Activated naive CD4-positive, alpha-beta T cell treated with anti-CD3 and anti-CD28 coated beads, Interleukin-2, amount 50 U/mL, for 72 hours (primary cell): ENCODE measurements around the gene ALOX5. TPM values are rescaled to one million over a fixed set of nuclear protein-coding genes. Genes with fewer than 3 reads are reported as not detected.

ENCODE experiments used
- ATAC-seq, 2 donors: fragments of 150-1000 bp; cut with Tn5 transposase; 2 replicates each; pipeline ENCODE4 v1.10.0; 2021; ENCODE audit warnings: mild to moderate bottlenecking in 2 of 2, moderate library complexity in 2 of 2
- DNase-seq, 2 donors: peaks; one replicate each; pipeline ENCODE4 v3.0.0; 2021 to 2022; ENCODE audit warnings: low spot score in 2 of 2
- H3K27ac Mint-ChIP-seq, 2 donors: one replicate each; pipeline ENCODE4 v1.8.0; 2022; ENCODE audit warnings: mild to moderate bottlenecking in 2 of 2, mixed read lengths in 2 of 2
- H3K36me3 Mint-ChIP-seq, 2 donors: one replicate each; pipeline ENCODE4 v1.8.0; 2022; ENCODE audit warnings: mixed read lengths in 2 of 2
- H3K9me3 Mint-ChIP-seq, 2 donors: one replicate each; pipeline ENCODE4 v1.8.0; 2022; ENCODE audit warnings: mixed read lengths in 2 of 2
- total RNA-seq, 2 donors: library from RNA; stranded (reverse); gene quantifications; one replicate each; pipeline ENCODE4 v1.2.3, GENCODE V29; 2022

The ALOX5 gene
- total RNA-seq, 2 donors from 2014 or later = 0.68 to 1.7 TPM

GRCh38 chr10:45370202-45370955, 3.6 kb upstream of the ALOX5 start:
- DNase-seq = no peak
- no peak for ATAC-seq
- H3K9me3 Mint-ChIP-seq = no peaks in the 10 kb centered on the region
- no peak overlapping the region for H3K27ac Mint-ChIP-seq
- no peaks in the 10 kb centered on the region for H3K36me3 Mint-ChIP-seq

GRCh38 chr10:45371560-45371959, 2.5 kb upstream of the ALOX5 start:
- ATAC-seq (no peak), DNase-seq (no peak)
- H3K27ac Mint-ChIP-seq = no peak overlapping the region
- H3K36me3 Mint-ChIP-seq = no peaks in the 10 kb centered on the region
- no peaks in the 10 kb centered on the region for H3K9me3 Mint-ChIP-seq

- ATAC-seq = no peak
- no peak for DNase-seq
- H3K27ac Mint-ChIP-seq = no peak overlapping the region
- no peaks in the 10 kb centered on the region for H3K9me3 Mint-ChIP-seq
- H3K36me3 Mint-ChIP-seq = no peaks in the 10 kb centered on the region
Measured at GRCh38 chr10:45372251-45372951, 1.6 kb upstream of the ALOX5 start.

- ATAC-seq = peak; percentile 46 to 49
- DNase-seq = no peak
- no peaks in the 10 kb centered on the region for H3K36me3 Mint-ChIP-seq
- no peak overlapping the region for H3K27ac Mint-ChIP-seq
- no peaks in the 10 kb centered on the region for H3K9me3 Mint-ChIP-seq
Measured at GRCh38 chr10:45373003-45373575, 927 bp upstream of the ALOX5 start.

- DNase-seq = peak in 1 of 2 donors; percentile 17
- Mint-ChIP-seq H3K27ac (no peak overlapping the region), H3K9me3 (no peaks in the 10 kb centered on the region), H3K36me3 (no peaks in the 10 kb centered on the region)
- ATAC-seq = no peak
Measured at GRCh38 chr10:45374350-45375052, 485 bp downstream of the ALOX5 start.

GRCh38 chr10:45375101-45375500, 1.1 kb downstream of the ALOX5 start:
- H3K27ac Mint-ChIP-seq = no peak overlapping the region
- ATAC-seq (no peak), DNase-seq (no peak)
- no peaks in the 10 kb centered on the region for H3K9me3 Mint-ChIP-seq
- H3K36me3 Mint-ChIP-seq = no peaks in the 10 kb centered on the region

GRCh38 chr10:45375716-45376231, 1.8 kb downstream of the ALOX5 start:
- H3K27ac Mint-ChIP-seq = peak overlapping the region in 1 of 2 donors; percentile 65
- H3K9me3 Mint-ChIP-seq = no peaks in the 10 kb centered on the region
- H3K36me3 Mint-ChIP-seq = no peaks in the 10 kb centered on the region
- DNase-seq = no peak
- no peak for ATAC-seq

GRCh38 chr10:45376371-45376801, 2.4 kb downstream of the ALOX5 start:
- no peak for ATAC-seq
- DNase-seq = no peak
- Mint-ChIP-seq H3K36me3 (no peaks in the 10 kb centered on the region), H3K9me3 (no peaks in the 10 kb centered on the region), H3K27ac (no peak overlapping the region)

GRCh38 chr10:45377321-45377720, 3.3 kb downstream of the ALOX5 start:
- ATAC-seq = no peak
- Mint-ChIP-seq H3K9me3 (no peaks in the 10 kb centered on the region), H3K36me3 (no peaks in the 10 kb centered on the region), H3K27ac (no peak overlapping the region)
- no peak for DNase-seq

GRCh38 chr10:45377858-45378257, 3.8 kb downstream of the ALOX5 start:
- ATAC-seq = no peak
- Mint-ChIP-seq H3K27ac (peak overlapping the region in 1 of 2 donors; percentile 16), H3K36me3 (no peaks in the 10 kb centered on the region), H3K9me3 (no peaks in the 10 kb centered on the region)
- DNase-seq = no peak

- Mint-ChIP-seq H3K27ac (no peak overlapping the region), H3K9me3 (no peaks in the 10 kb centered on the region), H3K36me3 (no peaks in the 10 kb centered on the region)
- no peak for DNase-seq
- no peak for ATAC-seq
Measured at GRCh38 chr10:45378914-45379726, 5.1 kb downstream of the ALOX5 start.

- Mint-ChIP-seq H3K9me3 (no peaks in the 10 kb centered on the region), H3K27ac (no peak overlapping the region), H3K36me3 (no peaks in the 10 kb centered on the region)
- no peak for DNase-seq
- ATAC-seq = peak in 1 of 2 donors; percentile 16
Measured at GRCh38 chr10:45379891-45380540, 6.0 kb downstream of the ALOX5 start.

- no peaks in the 10 kb centered on the region for H3K36me3 Mint-ChIP-seq
- no peak for ATAC-seq
- no peak for DNase-seq
- no peak overlapping the region for H3K27ac Mint-ChIP-seq
- no peaks in the 10 kb centered on the region for H3K9me3 Mint-ChIP-seq
Measured at GRCh38 chr10:45380903-45381620, 7.0 kb downstream of the ALOX5 start.

GRCh38 chr10:45382591-45382990, 8.6 kb downstream of the ALOX5 start:
- DNase-seq (no peak), ATAC-seq (no peak)
- Mint-ChIP-seq H3K36me3 (no peaks in the 10 kb centered on the region), H3K9me3 (no peaks in the 10 kb centered on the region), H3K27ac (no peak overlapping the region)

- DNase-seq (no peak), ATAC-seq (no peak)
- H3K36me3 Mint-ChIP-seq = peaks cover 0 to 2% of the 10 kb centered on the region in 2 donors
- H3K9me3 Mint-ChIP-seq = peaks cover 2% of the 10 kb centered on the region in 2 donors
- H3K27ac Mint-ChIP-seq = no peak overlapping the region
Measured at GRCh38 chr10:45383682-45384330, 9.8 kb downstream of the ALOX5 start.
